Activated naive CD4-positive, alpha-beta T cell treated with Interleukin-2 at 50 U/mL for 16 hours (primary cell): ENCODE data around the gene COMMD1.
"Not testable (repeated sequence)": the region's sequence is repeated elsewhere in the genome, so short reads cannot be mapped to it uniquely, and the experiment has no call there.

Source experiments
- DNase-seq: peaks from one replicate; pipeline ENCODE4 v3.0.0-alpha.2; 2020

The COMMD1 gene

GRCh38 chr2:61969376-61969775 is 63.9 kb downstream of the COMMD1 start:
- no peak for DNase-seq

- DNase-seq, result no peak
These were observed 65.5 kb downstream of the COMMD1 start for GRCh38 chr2:61970807-61971556.

- DNase-seq, result no peak
These were observed 73.0 kb downstream of the COMMD1 start for GRCh38 chr2:61978522-61978921.

- DNase-seq, result no peak
These were observed 75.3 kb downstream of the COMMD1 start for GRCh38 chr2:61980758-61981157.

- no peak for DNase-seq
These were observed 79.2 kb downstream of the COMMD1 start for GRCh38 chr2:61984682-61985081.

GRCh38 chr2:61988462-61989366 is 83.2 kb downstream of the COMMD1 start:
- DNase-seq, result no peak

- DNase-seq, result no peak
These were observed 88.0 kb downstream of the COMMD1 start for GRCh38 chr2:61993422-61994024.

GRCh38 chr2:61994531-61994930 is 89.1 kb downstream of the COMMD1 start:
- DNase-seq, result no peak

- no peak for DNase-seq
These were observed 89.6 kb downstream of the COMMD1 start for GRCh38 chr2:61995065-61995464.

GRCh38 chr2:61995515-61995914 is 90.0 kb downstream of the COMMD1 start:
- DNase-seq, result no peak

- DNase-seq, result no peak
These were observed 93.0 kb downstream of the COMMD1 start for GRCh38 chr2:61998426-61998825.

- no peak for DNase-seq
These were observed 95.1 kb downstream of the COMMD1 start for GRCh38 chr2:62000538-62000937.

- DNase-seq, result no peak
These were observed 96.0 kb downstream of the COMMD1 start for GRCh38 chr2:62001431-62001830.

GRCh38 chr2:62004428-62004827 is 99.0 kb downstream of the COMMD1 start:
- not testable (repeated sequence) for DNase-seq

- no peak for DNase-seq
These were observed 102.1 kb downstream of the COMMD1 start for GRCh38 chr2:62007555-62007954.

- DNase-seq, result no peak
These were observed 105.3 kb downstream of the COMMD1 start for GRCh38 chr2:62010632-62011256.

GRCh38 chr2:62013641-62014040 is 108.2 kb downstream of the COMMD1 start:
- DNase-seq, result no peak

- DNase-seq, result no peak
These were observed 108.6 kb downstream of the COMMD1 start for GRCh38 chr2:62014102-62014501.

- no peak for DNase-seq
These were observed 111.5 kb downstream of the COMMD1 start for GRCh38 chr2:62016957-62017356.

- DNase-seq, result no peak
These were observed 124.4 kb downstream of the COMMD1 start for GRCh38 chr2:62029910-62030309.

GRCh38 chr2:62030902-62031301 is 125.4 kb downstream of the COMMD1 start:
- no peak for DNase-seq

GRCh38 chr2:62032096-62032495 is 126.6 kb downstream of the COMMD1 start:
- no peak for DNase-seq

GRCh38 chr2:62034715-62035114 is 129.2 kb downstream of the COMMD1 start:
- DNase-seq, result no peak
